K562 (cell line): ENCODE measurements around the gene NR1D2. TPM values are rescaled to one million over a fixed set of nuclear protein-coding genes. Genes with fewer than 3 reads are reported as not detected.
A peak's percentile ranks its signal among the peaks of the same experiment; 100 is the strongest.

Experiments
- ARID1B ChIP-seq: fragments of 450-650 bp; IDR thresholded peaks from 2 replicates; pipeline ENCODE4 v1.6.1; 2016; ENCODE audit warnings: antibody characterized with exemption, mild to moderate bottlenecking, inconsistent platforms
- CAMTA2 ChIP-seq: fragments of 250-450 bp; sonication (Bioruptor Pico); conservative IDR thresholded peaks from 2 replicates; pipeline ENCODE4 v1.5.1; 2022
- EP400 ChIP-seq: fragments of 450-650 bp; IDR thresholded peaks from 2 replicates; pipeline ENCODE4 v1.6.1; 2017; ENCODE audit warnings: antibody characterized with exemption, mild to moderate bottlenecking, moderate library complexity
- HDAC2 ChIP-seq: fragments of 450-650 bp; IDR thresholded peaks from 2 replicates; pipeline ENCODE4 v1.6.1; 2016; ENCODE audit warnings: mild to moderate bottlenecking
- LCOR ChIP-seq: sonication (generic); formaldehyde crosslinking; IDR thresholded peaks from 2 replicates; pipeline ENCODE4 v1.8.0; 2022; ENCODE audit warnings: mild to moderate bottlenecking, missing genetic modification reagents
- MXD1 ChIP-seq: fragments of 250-450 bp; sonication (Bioruptor Pico); IDR thresholded peaks from 2 replicates; pipeline ENCODE4 v1.8.0; 2021; ENCODE audit warnings: borderline replicate concordance, mild to moderate bottlenecking, moderate library complexity; ENCODE audit not compliant: poor library complexity, severe bottlenecking
- NR2C2 ChIP-seq, 2 experiments: fragments of 200-800 bp in 1 of 2; sonication (Bioruptor generic) in 1 of 2; sonication (generic) in 1 of 2; formaldehyde crosslinking in 1 of 2; IDR thresholded peaks; 2 replicates each; pipeline versions ENCODE4 v1.6.1 to v1.8.0; 2016 to 2022; ENCODE audit warnings: mild to moderate bottlenecking in 1 of 2, missing compliant biosample characterization in 1 of 2, missing genetic modification characterization in 1 of 2, missing genetic modification reagents in 1 of 2
- NUFIP1 ChIP-seq: fragments of 450-650 bp; IDR thresholded peaks from 2 replicates; pipeline ENCODE4 v1.6.1; 2018; ENCODE audit not compliant: partially characterized antibody
- PURB ChIP-seq: sonication (generic); formaldehyde crosslinking; IDR thresholded peaks from 2 replicates; pipeline ENCODE4 v1.9.0; 2021; ENCODE audit warnings: low read depth, mild to moderate bottlenecking, missing genetic modification reagents
- SRSF3 ChIP-seq: fragments of 200-400 bp; formaldehyde crosslinking; IDR thresholded peaks from 2 replicates; pipeline ENCODE4 v1.6.1; 2016; ENCODE audit warnings: mild to moderate bottlenecking, low read length, moderate library complexity; ENCODE audit not compliant: insufficient read depth
- TAF15 ChIP-seq: fragments of 200-400 bp; formaldehyde crosslinking; IDR thresholded peaks from 2 replicates; pipeline ENCODE4 v1.6.1; 2017; ENCODE audit warnings: mild to moderate bottlenecking, low read depth, low read length, moderate library complexity
- TAL1 ChIP-seq: fragments of 450-650 bp; IDR thresholded peaks from 2 replicates; pipeline ENCODE4 v1.6.1; 2016; ENCODE audit warnings: mild to moderate bottlenecking
- TSHZ1 ChIP-seq: fragments of 250-450 bp; sonication (Bioruptor Pico); IDR thresholded peaks from 2 replicates; pipeline ENCODE4 v1.4.0; 2020; ENCODE audit warnings: mild to moderate bottlenecking, moderate library complexity
- ZBED1 ChIP-seq: IDR thresholded peaks from 2 replicates; pipeline ENCODE4 v1.6.1; 2014
- ZEB2 ChIP-seq: fragments of 450-650 bp; IDR thresholded peaks from 2 replicates; pipeline ENCODE4 v1.6.1; 2016
- ZNF3 ChIP-seq: fragments of 250-450 bp; sonication (Bioruptor Pico); IDR thresholded peaks from 2 replicates; pipeline ENCODE4 v1.5.0; 2021; ENCODE audit warnings: mild to moderate bottlenecking, moderate library complexity
- polyA plus RNA-seq, 8 experiments: library from polyadenylated mRNA; depleted of rRNA in 4 of 8; stranded (reverse) in 5 of 8; unstranded in 3 of 8; fragments of >200 nt; fragmentation: Nextera tagmentation in 2 of 8; fragmentation: Illumina TruSeq in 1 of 8; extraction: Ambion mirVana in 2 of 8; extraction: Trizol in 1 of 8; gene quantifications; 2 replicates each; pipeline versions ENCODE4 v1.2.1 to v1.2.3, GENCODE V29; 2011 to 2014; ENCODE audit warnings: inconsistent platforms in 1 of 8, missing spikeins in 1 of 8
- total RNA-seq, 7 experiments: library from RNA; depleted of rRNA in 6 of 7; stranded (reverse); fragments of >200 nt in 6 of 7; fragmentation: Illumina TruSeq in 2 of 7; extraction: Trizol in 2 of 7; gene quantifications; 2 replicates each; pipeline versions ENCODE4 v1.2.1 to v1.2.3, GENCODE V29; 2011 to 2021; ENCODE audit warnings: low replicate concordance in 1 of 7
- TF ChIP-seq, protein P1 (sequence below): sonication (generic); formaldehyde crosslinking; IDR thresholded peaks from 2 replicates; pipeline ENCODE4 v1.9.0; 2022; ENCODE audit warnings: mild to moderate bottlenecking, missing genetic modification reagents
- TF ChIP-seq, protein P2 (sequence below): fragments of 450-650 bp; formaldehyde crosslinking; IDR thresholded peaks from 2 replicates; pipeline ENCODE4 v1.4.0; 2020; ENCODE audit warnings: mild to moderate bottlenecking, mixed read lengths

The NR1D2 gene
- total and polyA plus RNA-seq, 9 of the 15 experiments (the other 6 are each of a cell fraction or from before 2014, with no cell fraction given), result 1.2 to 5.5 (median 2.9) TPM

DNA sequence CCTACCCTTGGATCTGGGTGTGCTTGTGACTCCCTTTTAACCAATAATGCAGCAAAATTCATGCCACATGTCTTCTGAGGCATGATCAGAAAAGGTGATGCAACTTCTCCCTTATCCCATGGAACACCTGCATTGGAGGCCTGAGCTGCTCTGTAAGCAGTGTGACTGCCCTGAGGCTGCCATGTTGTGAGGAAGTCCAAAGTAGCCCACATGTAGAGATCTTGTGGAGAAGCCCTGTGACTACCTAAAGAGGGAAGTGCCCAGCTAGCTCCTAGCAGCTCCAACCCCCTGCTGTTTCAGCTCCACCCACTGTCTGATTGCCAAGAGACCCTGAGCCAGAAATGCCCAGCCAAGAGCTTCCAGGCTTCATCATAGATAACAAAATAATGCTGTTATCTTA lies 6.4 kb upstream of the NR1D2 start (continued):
- TF ChIP-seq NR2C2 (CRISPR knock-in tag; IDR thresholded peaks at IDR 0.05) (no peak), NR2C2 (tag; IDR thresholded peaks at IDR 0.05) (no peak), ZBED1 (no peak), TAL1 (peak; percentile 58), ZEB2 (no peak), MXD1 (CRISPR knock-in tag) (no peak), SRSF3 (no peak), CAMTA2 (CRISPR knock-in tag) (no peak), ZNF3 (CRISPR knock-in tag) (no peak), LCOR (CRISPR knock-in tag) (no peak), PURB (CRISPR knock-in tag) (no peak), NUFIP1 (no peak), HDAC2 (no peak), TAF15 (no peak), ARID1B (peak; percentile 62), EP400 (peak; percentile 61), TSHZ1 (CRISPR knock-in tag) (no peak)
- TF ChIP-seq, protein P1, sequence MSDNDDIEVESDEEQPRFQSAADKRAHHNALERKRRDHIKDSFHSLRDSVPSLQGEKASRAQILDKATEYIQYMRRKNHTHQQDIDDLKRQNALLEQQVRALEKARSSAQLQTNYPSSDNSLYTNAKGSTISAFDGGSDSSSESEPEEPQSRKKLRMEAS (CRISPR knock-in tag), result peak; percentile 40; the same call in 1 of the 2 replicates
- TF ChIP-seq, protein P2, sequence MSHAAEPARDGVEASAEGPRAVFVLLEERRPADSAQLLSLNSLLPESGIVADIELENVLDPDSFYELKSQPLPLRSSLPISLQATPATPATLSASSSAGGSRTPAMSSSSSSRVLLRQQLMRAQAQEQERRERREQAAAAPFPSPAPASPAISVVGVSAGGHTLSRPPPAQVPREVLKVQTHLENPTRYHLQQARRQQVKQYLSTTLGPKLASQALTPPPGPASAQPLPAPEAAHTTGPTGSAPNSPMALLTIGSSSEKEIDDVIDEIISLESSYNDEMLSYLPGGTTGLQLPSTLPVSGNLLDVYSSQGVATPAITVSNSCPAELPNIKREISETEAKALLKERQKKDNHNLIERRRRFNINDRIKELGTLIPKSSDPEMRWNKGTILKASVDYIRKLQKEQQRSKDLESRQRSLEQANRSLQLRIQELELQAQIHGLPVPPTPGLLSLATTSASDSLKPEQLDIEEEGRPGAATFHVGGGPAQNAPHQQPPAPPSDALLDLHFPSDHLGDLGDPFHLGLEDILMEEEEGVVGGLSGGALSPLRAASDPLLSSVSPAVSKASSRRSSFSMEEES, result no peak
